SU-DHL-6 (cell line): Measurements from ENCODE around the gene RNF144A.
"Not testable (repeated sequence)": the region's sequence is repeated elsewhere in the genome, so short reads cannot be mapped to it uniquely, and the experiment has no call there.

Experiments
- H2AFZ ChIP-seq: fragments of 200-600 bp; sonication (generic); 2 replicates; pipeline ENCODE4 v1.6.1; 2014; ENCODE audit warnings: low read depth, mild to moderate bottlenecking, moderate library complexity, mixed read lengths, antibody characterized with exemption, low read length; ENCODE audit not compliant: severe bottlenecking
- H3F3A ChIP-seq: fragments of 200-600 bp; shearing (Covaris generic); 2 replicates; pipeline ENCODE4 v1.6.0; 2016; ENCODE audit warnings: antibody characterized with exemption, mild to moderate bottlenecking; ENCODE audit not compliant: insufficient read depth
- H3K27ac ChIP-seq: fragments of 200-600 bp; sonication (generic); 2 replicates; pipeline ENCODE4 v1.5.1; 2016; ENCODE audit warnings: low read depth, mild to moderate bottlenecking, low read length, moderate library complexity, mixed read lengths
- H3K27me3 ChIP-seq: fragments of 200-600 bp; sonication (generic), shearing (Covaris generic); 2 replicates; pipeline ENCODE4 v1.6.0; 2014; ENCODE audit warnings: mild to moderate bottlenecking, low read length
- H3K36me3 ChIP-seq: fragments of 200-600 bp; sonication (generic); 2 replicates; pipeline ENCODE4 v1.6.1; 2014; ENCODE audit warnings: mild to moderate bottlenecking, low read length, mixed read lengths
- H3K4me2 ChIP-seq: fragments of 300-600, 200-600 bp; shearing (Covaris generic), sonication (generic); 2 replicates; pipeline ENCODE4 v1.6.0; 2014; ENCODE audit warnings: low read length, low read depth, mild to moderate bottlenecking; ENCODE audit not compliant: poor library complexity, severe bottlenecking
- H3K4me3 ChIP-seq: fragments of 200-600 bp; sonication (generic); 2 replicates; pipeline ENCODE4 v1.5.1; 2014; ENCODE audit warnings: antibody characterized with exemption, low read length, mild to moderate bottlenecking, mixed read lengths; ENCODE audit not compliant: insufficient read depth, poor library complexity, severe bottlenecking
- H3K79me2 ChIP-seq: fragments of 200-600 bp; sonication (generic); 2 replicates; pipeline ENCODE4 v1.6.1; 2014; ENCODE audit warnings: mild to moderate bottlenecking, low read length, moderate library complexity; ENCODE audit not compliant: insufficient read depth
- H3K9ac ChIP-seq: fragments of 200-600 bp; sonication (generic); 2 replicates; pipeline ENCODE4 v1.7.0; 2014; ENCODE audit warnings: mild to moderate bottlenecking, low read length
- H3K9me2 ChIP-seq: fragments of 200-600 bp; sonication (generic); replicated peaks from 2 replicates; pipeline ENCODE4 v1.6.1; 2014; ENCODE audit warnings: low read length; ENCODE audit not compliant: insufficient read depth
- H3K9me3 ChIP-seq: fragments of 200-600 bp; sonication (generic); 2 replicates; pipeline ENCODE4 v1.6.1; 2014; ENCODE audit warnings: low read length, mixed read lengths; ENCODE audit not compliant: insufficient read depth
- H4K20me1 ChIP-seq: fragments of 200-600 bp; sonication (generic); 2 replicates; pipeline ENCODE4 v1.6.1; 2014; ENCODE audit warnings: low read depth, mild to moderate bottlenecking, antibody characterized with exemption, low read length, moderate library complexity, mixed read lengths
- EZH2phosphoT487 ChIP-seq: fragments of 200-600 bp; sonication (generic), shearing (Covaris generic); conservative IDR thresholded peaks from 2 replicates; pipeline ENCODE4 v1.6.1; 2018; ENCODE audit warnings: mild to moderate bottlenecking, antibody characterized with exemption, low read length, moderate library complexity, mixed read lengths
- TF ChIP-seq, protein P1 (sequence below): fragments of 200-600 bp; sonication (generic); IDR thresholded peaks from one replicate; pipeline ENCODE4 v1.5.1; 2017; ENCODE audit warnings: antibody characterized with exemption, mild to moderate bottlenecking, low read length, moderate library complexity; ENCODE audit not compliant: insufficient read depth, poor library complexity, severe bottlenecking

RNF144A gene

GRCh38 chr2:6934345-6934744, 17.1 kb downstream of the RNF144A start:
- Histone ChIP-seq H3K4me2 (no peak overlapping the region), H3K27me3 (no peaks in the 10 kb centered on the region), H3K4me3 (no peak overlapping the region), H3K9me3 (no peaks in the 10 kb centered on the region), H4K20me1 (no peaks in the 10 kb centered on the region), H3K9ac (no peak overlapping the region), H3K79me2 (no peaks in the 10 kb centered on the region), H3K9me2 (no peaks in the 10 kb centered on the region), H2AFZ (no peak overlapping the region), H3F3A (no peaks in the 10 kb centered on the region), H3K36me3 (no peaks in the 10 kb centered on the region), H3K27ac (no peak overlapping the region)
- TF ChIP-seq EZH2phosphoT487 = no peak
- TF ChIP-seq, protein P1, sequence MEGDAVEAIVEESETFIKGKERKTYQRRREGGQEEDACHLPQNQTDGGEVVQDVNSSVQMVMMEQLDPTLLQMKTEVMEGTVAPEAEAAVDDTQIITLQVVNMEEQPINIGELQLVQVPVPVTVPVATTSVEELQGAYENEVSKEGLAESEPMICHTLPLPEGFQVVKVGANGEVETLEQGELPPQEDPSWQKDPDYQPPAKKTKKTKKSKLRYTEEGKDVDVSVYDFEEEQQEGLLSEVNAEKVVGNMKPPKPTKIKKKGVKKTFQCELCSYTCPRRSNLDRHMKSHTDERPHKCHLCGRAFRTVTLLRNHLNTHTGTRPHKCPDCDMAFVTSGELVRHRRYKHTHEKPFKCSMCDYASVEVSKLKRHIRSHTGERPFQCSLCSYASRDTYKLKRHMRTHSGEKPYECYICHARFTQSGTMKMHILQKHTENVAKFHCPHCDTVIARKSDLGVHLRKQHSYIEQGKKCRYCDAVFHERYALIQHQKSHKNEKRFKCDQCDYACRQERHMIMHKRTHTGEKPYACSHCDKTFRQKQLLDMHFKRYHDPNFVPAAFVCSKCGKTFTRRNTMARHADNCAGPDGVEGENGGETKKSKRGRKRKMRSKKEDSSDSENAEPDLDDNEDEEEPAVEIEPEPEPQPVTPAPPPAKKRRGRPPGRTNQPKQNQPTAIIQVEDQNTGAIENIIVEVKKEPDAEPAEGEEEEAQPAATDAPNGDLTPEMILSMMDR = no peak

GRCh38 chr2:6934758-6935651, 17.8 kb downstream of the RNF144A start:
- no peaks in the 10 kb centered on the region for H3F3A ChIP-seq
- H3K9me2 ChIP-seq = no peaks in the 10 kb centered on the region
- H3K4me3 ChIP-seq = no peak overlapping the region
- no peaks in the 10 kb centered on the region for H3K27me3 ChIP-seq
- no peaks in the 10 kb centered on the region for H3K9me3 ChIP-seq
- no peak overlapping the region for H2AFZ ChIP-seq
- no peaks in the 10 kb centered on the region for H4K20me1 ChIP-seq
- H3K36me3 ChIP-seq = no peaks in the 10 kb centered on the region
- no peaks in the 10 kb centered on the region for H3K79me2 ChIP-seq
- H3K4me2 ChIP-seq = no peak overlapping the region
- no peak for TF ChIP-seq EZH2phosphoT487
- TF ChIP-seq, protein P1 = no peak
- no peak overlapping the region for H3K9ac ChIP-seq
- no peak overlapping the region for H3K27ac ChIP-seq

GRCh38 chr2:6935652-6936020, 18.4 kb downstream of the RNF144A start:
- not testable (repeated sequence) for H3K36me3 ChIP-seq, H3K9me2 ChIP-seq, H4K20me1 ChIP-seq, H3K27me3 ChIP-seq, H3K79me2 ChIP-seq, H3K4me2 ChIP-seq, H3F3A ChIP-seq, H3K4me3 ChIP-seq, H3K9me3 ChIP-seq, H3K9ac ChIP-seq, H2AFZ ChIP-seq, H3K27ac ChIP-seq

DNA sequence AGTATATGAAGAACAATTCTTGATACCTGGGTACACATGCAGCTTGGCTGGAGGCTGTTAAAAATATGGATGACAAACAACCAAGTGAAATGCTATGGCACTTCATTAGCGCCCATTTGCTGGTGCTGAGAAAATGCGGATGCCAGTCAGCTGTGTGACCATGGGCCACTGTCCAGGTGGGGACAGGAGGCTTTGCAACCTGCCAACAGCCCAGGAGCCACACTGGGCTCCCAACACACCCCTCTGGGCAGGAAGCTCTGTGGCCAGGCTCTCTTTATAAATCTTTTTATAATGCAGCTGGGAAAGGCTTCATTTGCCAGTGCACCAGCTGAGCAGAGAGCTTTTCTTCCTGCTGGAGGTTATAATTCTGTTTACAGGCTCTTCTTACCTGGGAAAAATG, 19.9 kb downstream of the RNF144A start:
- Histone ChIP-seq H3K27ac (no peak overlapping the region), H2AFZ (no peak overlapping the region), H3K27me3 (no peaks in the 10 kb centered on the region), H3K36me3 (no peaks in the 10 kb centered on the region), H3K4me3 (no peak overlapping the region), H3K9me2 (no peaks in the 10 kb centered on the region), H3K9me3 (no peaks in the 10 kb centered on the region), H3K79me2 (no peaks in the 10 kb centered on the region), H3K9ac (no peak overlapping the region), H3K4me2 (no peak overlapping the region), H4K20me1 (no peaks in the 10 kb centered on the region), H3F3A (no peaks in the 10 kb centered on the region)
- TF ChIP-seq, protein P1 = no peak
- no peak for TF ChIP-seq EZH2phosphoT487
